GM18498 (cell line): ENCODE measurements around the gene SLC23A3.

ENCODE experiments used
- ATAC-seq: cut with Tn5 transposase; IDR thresholded peaks from one replicate; pipeline ENCODE4 v1.9.1; 2021; ENCODE audit warnings: mild to moderate bottlenecking, moderate library complexity; ENCODE audit not compliant: unreplicated experiment

The SLC23A3 gene

GRCh38 chr2:219116776-219117646, 52.8 kb downstream of the SLC23A3 start:
- no peak for ATAC-seq

- no peak for ATAC-seq
Observed at GRCh38 chr2:219112651-219113338, 57.0 kb downstream of the SLC23A3 start.

GRCh38 chr2:219112062-219112406, 57.8 kb downstream of the SLC23A3 start:
- no peak for ATAC-seq
